Germinal center (tissue), 1 donor: ENCODE measurements around the gene RALGPS1.

Experiments used
- DNase-seq: peaks from one replicate; pipeline ENCODE4 v3.0.0; 2012; ENCODE audit warnings: mixed read lengths, low spot score

Gene RALGPS1

DNA sequence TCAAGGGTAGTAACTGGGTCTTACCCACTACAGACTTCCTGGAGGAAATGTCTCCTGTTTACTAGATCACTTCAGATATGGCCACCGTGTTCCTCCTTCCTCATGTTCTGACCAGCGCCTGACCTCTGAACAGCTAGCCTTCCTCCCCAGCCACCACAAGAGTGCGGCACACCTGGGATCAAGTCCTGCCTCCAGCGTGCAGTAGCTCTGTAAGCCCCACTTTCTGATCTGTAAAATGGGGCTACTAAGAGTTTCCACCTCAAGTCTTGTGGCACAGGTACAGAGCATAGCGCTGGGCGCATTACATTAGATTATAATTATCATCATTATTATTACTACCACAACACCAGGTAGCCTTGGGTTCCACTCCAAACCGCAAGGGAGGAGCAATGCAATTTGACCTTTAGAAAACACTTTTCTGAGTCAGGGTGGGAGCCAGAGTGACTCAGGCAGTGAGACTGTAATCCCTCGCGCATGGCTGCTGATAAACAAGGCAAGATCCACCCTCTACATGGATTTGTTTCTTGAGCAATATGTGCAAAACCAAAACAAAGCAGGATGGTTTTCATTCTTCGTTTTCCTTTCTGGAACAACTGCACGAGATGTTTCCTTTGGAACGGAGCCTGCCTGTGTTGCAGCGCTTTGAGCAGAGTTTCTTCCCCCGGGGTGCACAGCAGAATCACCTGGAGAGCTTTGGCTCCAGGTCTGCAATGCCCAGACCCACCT, 272.8 kb downstream of the RALGPS1 start:
- no peak for DNase-seq

DNA sequence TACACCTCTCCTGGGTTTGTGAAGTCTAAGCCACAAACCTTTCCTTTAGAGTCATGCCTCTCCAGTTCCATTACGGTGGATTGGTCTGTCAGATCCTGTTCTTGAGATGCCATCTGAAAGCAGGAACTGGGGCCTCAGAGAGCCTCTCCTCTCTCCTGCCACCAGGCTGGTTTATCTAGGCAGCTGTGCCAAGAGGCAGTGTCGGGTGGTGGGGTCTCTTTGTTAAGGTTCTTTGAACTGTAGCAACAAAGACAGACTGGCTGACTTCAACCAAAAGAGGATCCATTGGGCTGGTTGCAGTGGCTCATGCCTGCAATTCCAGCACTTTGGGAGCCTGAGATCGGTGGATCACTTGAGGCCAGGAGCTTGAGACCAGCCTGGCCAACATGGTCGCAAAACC, 273.8 kb downstream of the RALGPS1 start:
- DNase-seq: no peak

GRCh38 chr9:127189628-127190027, 275.0 kb downstream of the RALGPS1 start:
- DNase-seq: no peak

- no peak for DNase-seq
These were observed 278.2 kb downstream of the RALGPS1 start for GRCh38 chr9:127192744-127193143.

- no peak for DNase-seq
These were observed 278.9 kb downstream of the RALGPS1 start for GRCh38 chr9:127193483-127193882.

- no peak for DNase-seq
These were observed 280.5 kb downstream of the RALGPS1 start for GRCh38 chr9:127194881-127195713.

DNA sequence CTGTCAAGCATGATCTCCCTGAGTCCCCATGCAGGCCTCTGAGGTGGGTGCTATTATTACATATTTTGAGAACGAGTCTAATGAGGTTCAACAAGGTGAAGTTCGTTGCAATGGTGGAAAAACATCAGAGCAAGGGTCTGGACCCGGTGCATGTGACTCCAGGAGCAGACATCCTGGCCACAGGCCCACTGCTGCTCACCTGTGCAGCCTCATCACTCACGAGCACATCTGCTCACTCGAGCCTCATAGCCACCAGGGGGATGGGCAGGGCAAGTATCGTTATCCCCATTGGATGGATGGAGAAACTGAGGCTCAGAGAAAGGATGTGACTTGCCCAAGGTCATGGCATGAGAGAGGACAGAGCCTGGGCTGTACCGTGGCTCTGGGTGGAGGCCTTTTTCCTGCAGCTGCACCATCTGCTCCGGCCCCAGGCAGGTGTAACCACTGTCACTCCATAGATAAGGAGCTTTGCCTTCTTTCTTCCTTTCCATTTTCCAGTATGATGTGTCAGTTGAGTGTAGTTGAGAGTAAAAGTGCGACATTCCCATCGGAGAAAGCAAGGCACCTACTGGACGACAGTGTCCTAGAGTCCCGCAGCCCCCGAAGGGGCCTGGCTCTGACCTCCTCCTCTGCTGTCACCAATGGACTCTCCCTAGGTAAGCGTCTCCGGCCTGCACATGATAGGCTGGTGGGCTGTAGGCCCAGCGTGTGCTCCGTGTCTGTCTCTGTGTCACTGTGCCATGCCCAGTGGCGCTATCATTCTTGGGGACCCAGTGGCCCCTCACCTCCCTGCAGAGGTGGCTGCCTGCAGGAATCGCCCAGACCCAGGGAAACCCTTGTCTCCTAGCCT, 281.6 kb downstream of the RALGPS1 start:
- no peak for DNase-seq

DNA sequence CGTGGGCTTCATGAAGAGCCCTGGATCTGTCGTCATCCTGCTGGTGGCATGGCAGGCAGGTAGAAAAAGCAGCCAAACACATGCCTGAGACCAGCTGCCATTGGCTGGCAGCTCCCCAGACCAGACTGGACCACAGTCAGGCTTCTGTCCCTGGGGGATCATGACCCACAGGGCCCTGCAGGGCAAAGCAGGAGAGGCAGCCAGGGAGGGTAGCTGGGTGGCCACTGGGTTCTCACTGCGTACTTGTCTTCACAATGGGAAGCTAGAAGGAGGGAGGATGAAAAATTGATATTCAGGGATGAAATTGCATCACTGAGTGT, 282.2 kb downstream of the RALGPS1 start:
- no peak for DNase-seq

- DNase-seq: no peak
These were observed 282.7 kb downstream of the RALGPS1 start for GRCh38 chr9:127197186-127197860.

DNA sequence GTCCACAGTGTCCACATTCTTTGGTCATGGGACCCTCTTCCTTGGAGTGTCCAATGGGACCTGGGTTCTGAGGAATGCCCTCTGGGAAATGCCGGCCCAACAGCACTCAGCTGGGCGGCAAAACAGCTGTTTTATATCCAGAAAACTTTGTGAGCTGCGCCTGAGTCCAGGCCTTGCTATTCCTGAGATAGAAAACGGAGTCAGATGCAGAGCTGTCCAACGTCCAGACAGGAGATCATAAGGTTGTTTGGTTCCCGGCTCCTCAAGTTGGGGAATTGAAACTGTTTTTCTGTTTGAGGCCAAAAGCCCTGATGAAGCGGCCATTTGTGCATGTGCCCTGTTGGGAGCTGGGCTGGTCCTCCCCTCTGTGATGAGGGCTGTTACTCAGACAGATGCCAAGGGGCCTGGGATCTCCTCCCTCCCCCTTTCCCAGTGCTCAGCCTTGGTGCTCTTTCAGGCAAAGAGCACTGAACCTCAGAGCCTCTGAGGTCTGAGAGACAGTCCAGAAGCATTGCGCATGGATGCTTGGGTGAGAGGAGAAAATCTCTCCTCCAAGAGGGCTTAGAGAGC, 283.4 kb downstream of the RALGPS1 start:
- no peak for DNase-seq

DNA sequence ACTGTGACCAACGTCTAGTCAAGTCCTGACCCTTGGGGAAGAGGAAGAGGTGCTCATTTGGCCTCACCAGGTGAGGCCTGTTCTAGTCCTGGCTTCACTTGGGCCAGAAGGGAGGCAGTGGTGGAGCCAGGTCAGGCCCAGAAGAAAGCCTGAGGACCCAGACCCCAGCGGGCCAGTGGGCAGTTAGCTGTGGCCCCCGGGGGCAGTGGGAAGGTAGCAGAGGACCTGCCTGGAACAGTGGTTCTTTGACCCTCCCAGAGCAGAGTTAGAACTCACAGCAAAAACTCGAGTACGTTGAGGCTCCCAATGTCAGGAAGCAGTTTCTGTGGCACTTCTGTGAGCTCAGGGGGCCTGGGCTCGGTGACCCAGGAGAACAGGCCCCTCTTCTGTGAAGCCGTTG, 284.0 kb downstream of the RALGPS1 start:
- DNase-seq: no peak

DNA sequence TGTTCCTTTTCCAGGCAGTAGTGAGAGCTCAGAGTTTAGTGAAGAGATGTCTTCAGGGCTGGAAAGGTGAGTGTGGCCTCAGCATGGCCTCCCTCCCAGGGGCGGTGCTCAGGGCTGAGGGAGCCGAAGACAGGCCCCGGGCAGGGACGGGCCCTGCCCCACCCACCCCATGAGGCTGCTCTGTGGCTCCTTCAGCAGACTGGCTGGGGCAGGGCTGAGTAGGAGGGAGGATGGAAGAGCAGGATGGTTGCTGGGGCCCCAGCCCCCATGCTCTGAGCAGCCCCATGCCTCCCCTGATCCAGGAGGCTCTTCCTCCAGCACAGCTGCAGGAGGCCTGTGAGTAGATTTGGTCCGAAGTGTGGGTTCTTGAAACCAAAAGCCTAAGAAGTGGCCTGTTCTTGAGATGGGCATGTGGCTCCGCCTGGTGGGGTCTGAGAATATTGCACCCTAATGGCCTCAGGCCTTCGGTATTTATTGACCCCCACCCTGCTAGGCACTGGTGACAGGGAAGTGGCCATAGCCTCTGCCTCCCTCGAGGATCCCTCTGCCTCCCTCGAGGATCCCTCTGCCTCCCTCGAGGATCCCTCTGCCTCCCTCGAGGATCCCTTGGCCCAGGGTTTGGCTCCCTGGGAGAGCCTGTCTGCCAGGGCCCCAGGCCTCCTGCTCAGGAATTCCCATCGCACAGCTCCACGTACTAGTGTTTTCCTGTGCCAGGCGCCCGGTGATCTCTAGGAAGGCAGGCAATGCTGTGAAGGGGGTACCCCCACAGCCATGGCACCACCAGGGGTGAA, 284.6 kb downstream of the RALGPS1 start:
- DNase-seq: peak; percentile 83

DNA sequence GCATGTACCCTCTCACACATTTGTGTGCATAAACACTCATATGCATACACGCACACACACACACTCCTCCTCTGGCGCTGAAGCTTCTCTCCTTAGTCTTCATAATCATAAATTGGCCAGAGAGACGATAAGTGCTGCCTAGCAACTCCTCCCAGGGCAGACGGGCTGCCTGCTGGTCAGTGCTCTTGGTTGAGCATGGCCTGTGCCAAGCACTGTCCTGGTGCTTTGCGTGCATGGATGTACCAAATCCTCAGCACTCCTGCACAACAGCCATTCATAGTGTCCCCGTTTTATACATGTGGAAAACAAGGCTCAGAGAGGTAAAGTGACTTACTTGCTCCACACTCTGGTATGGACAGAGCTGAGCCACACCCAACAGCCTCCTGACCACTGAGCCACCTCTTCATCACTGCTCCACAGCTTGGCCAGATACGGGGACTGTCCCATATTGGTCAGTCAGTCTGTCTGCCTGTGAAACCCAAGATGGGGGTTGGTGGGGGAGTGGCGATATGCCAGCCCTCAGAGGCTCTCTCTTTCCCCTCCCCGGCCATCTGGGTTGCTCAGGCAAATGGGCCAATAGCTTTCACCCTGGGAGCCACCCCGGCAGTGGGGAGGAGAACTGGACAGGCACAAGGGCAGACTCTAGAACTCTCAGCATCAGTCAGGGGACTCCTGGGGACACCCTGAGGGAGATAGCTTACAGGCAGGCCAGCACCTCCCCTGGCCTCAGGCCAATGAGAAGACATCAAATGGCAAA, 285.7 kb downstream of the RALGPS1 start:
- DNase-seq: no peak

- no peak for DNase-seq
These were observed 286.5 kb downstream of the RALGPS1 start for GRCh38 chr9:127201071-127201541.

- DNase-seq: no peak
These were observed 287.1 kb downstream of the RALGPS1 start for GRCh38 chr9:127201731-127202130.

DNA sequence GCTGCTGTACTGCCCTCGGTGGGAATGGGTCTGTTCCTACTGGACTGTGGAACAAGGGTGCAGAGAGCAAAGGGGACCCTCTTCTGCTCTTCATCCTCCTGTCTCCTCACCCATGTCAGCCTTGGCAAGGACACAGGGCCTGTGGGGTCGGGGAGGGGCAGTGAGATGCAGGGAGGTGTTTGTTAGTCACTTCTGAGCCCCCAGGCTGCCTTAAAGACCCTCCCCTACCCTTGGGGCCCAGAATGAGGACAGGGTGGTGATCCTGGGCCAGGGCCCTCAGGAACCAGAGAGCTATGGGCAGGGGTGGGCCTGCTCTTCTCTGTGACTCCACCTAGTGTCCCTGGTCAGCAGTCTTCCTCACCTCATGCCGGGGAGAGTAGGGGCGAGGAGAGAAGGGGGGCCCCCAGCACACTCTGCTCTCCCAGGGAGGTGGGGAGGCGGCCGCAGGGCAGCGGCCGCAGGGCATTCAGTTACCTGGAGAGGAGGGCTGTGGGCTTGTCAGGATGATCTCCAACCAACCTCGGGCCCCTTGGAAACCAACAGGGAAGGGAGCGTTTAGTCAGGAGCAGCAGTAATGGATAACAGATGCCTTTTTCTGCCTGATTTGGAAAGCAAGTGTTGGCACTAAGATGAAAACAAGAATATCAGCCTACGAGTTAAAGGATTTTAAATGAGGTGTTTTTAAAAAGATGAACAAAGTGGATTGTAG, 288.0 kb downstream of the RALGPS1 start:
- DNase-seq: no peak

DNA sequence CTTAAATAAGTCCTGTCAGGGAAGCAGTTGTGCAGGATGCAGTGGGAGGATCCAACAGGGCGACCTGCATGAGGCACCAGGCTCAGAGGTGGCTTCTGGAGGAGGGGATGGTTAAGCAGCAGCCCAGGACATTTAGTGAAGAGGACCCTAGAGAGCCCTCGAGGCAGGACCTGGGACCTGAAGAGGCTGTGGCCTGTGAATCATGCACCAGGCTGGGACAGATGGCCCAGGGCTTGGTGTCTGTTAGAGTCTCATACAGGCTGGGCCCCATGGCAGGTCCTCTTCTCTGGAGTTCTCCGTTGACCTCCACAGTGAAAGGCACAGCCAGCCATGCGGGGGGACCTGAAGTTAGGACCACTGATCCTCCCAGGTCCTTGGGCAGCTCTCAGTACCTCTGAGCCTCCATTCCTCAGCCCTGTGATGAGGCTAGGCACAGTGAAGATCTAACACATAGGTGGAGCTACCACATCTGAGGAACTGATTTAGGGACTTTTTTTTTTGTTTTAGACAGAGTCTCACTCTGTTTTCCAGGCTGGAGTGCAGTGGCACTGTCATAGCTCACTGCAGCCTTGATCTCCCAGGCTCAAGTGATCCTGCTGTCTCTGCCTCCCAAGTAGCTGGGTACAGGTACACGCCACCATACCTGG, 289.2 kb downstream of the RALGPS1 start:
- no peak for DNase-seq

GRCh38 chr9:127204771-127205470, 290.3 kb downstream of the RALGPS1 start:
- DNase-seq: no peak
